GM21529 (cell line): ENCODE measurements around the gene ALX1.
"Not testable (repeated sequence)": the region's sequence is repeated elsewhere in the genome, so short reads cannot be mapped to it uniquely, and the experiment has no call there.

ENCODE experiments used
- ATAC-seq: cut with Tn5 transposase; IDR thresholded peaks from one replicate; pipeline ENCODE4 v1.9.1; 2021; ENCODE audit not compliant: unreplicated experiment

Gene ALX1

GRCh38 chr12:85299053-85299452 is 19.0 kb downstream of the ALX1 start:
- ATAC-seq: no peak

- no peak for ATAC-seq
Measured at GRCh38 chr12:85301051-85301450, 21.0 kb downstream of the ALX1 start.

- ATAC-seq: no peak
Measured at GRCh38 chr12:85308374-85308773, 28.4 kb downstream of the ALX1 start.

GRCh38 chr12:85309125-85309566 is 29.1 kb downstream of the ALX1 start:
- no peak for ATAC-seq

GRCh38 chr12:85310025-85310424 is 30.0 kb downstream of the ALX1 start:
- ATAC-seq: no peak

- ATAC-seq: no peak
Measured at GRCh38 chr12:85310456-85311076, 30.5 kb downstream of the ALX1 start.

GRCh38 chr12:85317866-85318636 is 38.0 kb downstream of the ALX1 start:
- not testable (repeated sequence) for ATAC-seq

GRCh38 chr12:85322715-85323114 is 42.7 kb downstream of the ALX1 start:
- ATAC-seq: no peak

- no peak for ATAC-seq
Measured at GRCh38 chr12:85325442-85325841, 45.4 kb downstream of the ALX1 start.

GRCh38 chr12:85329913-85330312 is 49.9 kb downstream of the ALX1 start:
- no peak for ATAC-seq

GRCh38 chr12:85348779-85349178 is 68.8 kb downstream of the ALX1 start:
- no peak for ATAC-seq

GRCh38 chr12:85350356-85350755 is 70.3 kb downstream of the ALX1 start:
- no peak for ATAC-seq
